ENCODE results near the gene IGFL4. TPM values are rescaled to one million over a fixed set of nuclear protein-coding genes. Genes with fewer than 3 reads are reported as not detected.

IGFL4 gene
- total RNA-seq, 1 donor from 2014 or later = 2.3 TPM

- peak overlapping the region; percentile 75 for H2AFZ ChIP-seq (ENCODE audit: low read depth, low read length)
- Mint-ChIP-seq H3K4me1 (ENCODE audit: low read depth, unreplicated experiment) (peaks cover 20% of the 10 kb centered on the region), H3K27ac (ENCODE audit: unreplicated experiment) (no peak overlapping the region), H3K36me3 (ENCODE audit: low read depth, unreplicated experiment) (peaks cover 8% of the 10 kb centered on the region), H3K27me3 (ENCODE audit: low read depth, unreplicated experiment) (no peaks in the 10 kb centered on the region), H3K4me3 (ENCODE audit: unreplicated experiment) (no peak overlapping the region), H3K9me3 (ENCODE audit: unreplicated experiment) (no peaks in the 10 kb centered on the region)
- no peaks in the 10 kb centered on the region for H3K9me3 ChIP-seq (ENCODE audit: insufficient read depth, low read depth, low read length)
- peaks cover 24% of the 10 kb centered on the region for H3K79me2 ChIP-seq (ENCODE audit: insufficient read depth, low read length)
- H4K20me1 ChIP-seq (ENCODE audit: insufficient read depth, low read length) = peaks cover 33% of the 10 kb centered on the region
- H3K4me3 ChIP-seq (ENCODE audit: insufficient read depth, low read depth, low read length) = peak overlapping the region; percentile 98
- peaks cover 8% of the 10 kb centered on the region for H3K4me1 ChIP-seq (ENCODE audit: insufficient read depth, low read length)
- no peaks in the 10 kb centered on the region for H3K36me3 ChIP-seq (ENCODE audit: insufficient read depth, low read length)
- peak overlapping the region; percentile 96 for H3K9ac ChIP-seq (ENCODE audit: low read length)
- peak overlapping the region; percentile 66 for H3K27ac ChIP-seq (ENCODE audit: low read depth, low read length)
- FAIRE-seq = no peak
- DNase-seq (ENCODE audit: low read depth) = peak; percentile 51
- peak overlapping the region; percentile 89 for H3K4me2 ChIP-seq (ENCODE audit: low read length)
- no peaks in the 10 kb centered on the region for H3K27me3 ChIP-seq (ENCODE audit: insufficient read depth, low read length)
- TF ChIP-seq CTCF (IDR thresholded peaks at IDR 0.05; ENCODE audit: insufficient read depth, low read depth, low read length) (no peak), EZH2 (IDR thresholded peaks at IDR 0.05; ENCODE audit: insufficient read depth, low read length) (no peak)
Observed at GRCh38 chr19:45995715-45996385, 45.0 kb downstream of the IGFL4 start.

- Mint-ChIP-seq H3K4me1 (ENCODE audit: low read depth, unreplicated experiment) (peaks cover 14% of the 10 kb centered on the region), H3K4me3 (ENCODE audit: unreplicated experiment) (no peak within 1 kb of the TSS), H3K9me3 (ENCODE audit: unreplicated experiment) (no peaks in the 10 kb centered on the region), H3K27ac (ENCODE audit: unreplicated experiment) (no peak within 1 kb of the TSS), H3K36me3 (ENCODE audit: low read depth, unreplicated experiment) (peaks cover 6% of the 10 kb centered on the region), H3K27me3 (ENCODE audit: low read depth, unreplicated experiment) (peaks cover 4% of the 10 kb centered on the region)
- Histone ChIP-seq H3K27me3 (ENCODE audit: insufficient read depth, low read length) (no peaks in the 10 kb centered on the region), H3K4me2 (ENCODE audit: low read length) (peak within 1 kb of the TSS; percentile 89), H3K9ac (ENCODE audit: low read length) (peak within 1 kb of the TSS; percentile 96), H2AFZ (ENCODE audit: low read depth, low read length) (peak within 1 kb of the TSS; percentile 75), H4K20me1 (ENCODE audit: insufficient read depth, low read length) (peaks cover 28% of the 10 kb centered on the region), H3K27ac (ENCODE audit: low read depth, low read length) (peak within 1 kb of the TSS; percentile 66), H3K79me2 (ENCODE audit: insufficient read depth, low read length) (peaks cover 20% of the 10 kb centered on the region), H3K4me3 (ENCODE audit: insufficient read depth, low read depth, low read length) (peak within 1 kb of the TSS; percentile 98), H3K36me3 (ENCODE audit: insufficient read depth, low read length) (no peaks in the 10 kb centered on the region), H3K9me3 (ENCODE audit: insufficient read depth, low read depth, low read length) (no peaks in the 10 kb centered on the region), H3K4me1 (ENCODE audit: insufficient read depth, low read length) (peaks cover 6% of the 10 kb centered on the region)
- no peak for TF ChIP-seq CTCF (IDR thresholded peaks at IDR 0.05; ENCODE audit: insufficient read depth, low read depth, low read length)
- no peak for TF ChIP-seq EZH2 (IDR thresholded peaks at IDR 0.05; ENCODE audit: insufficient read depth, low read length)
- FAIRE-seq = peak; percentile 86
- DNase-seq (ENCODE audit: low read depth) = peak; percentile 98
Observed at GRCh38 chr19:45994998-45995714, 45.6 kb downstream of the IGFL4 start, which contains the start of gene CCDC61. Gene CCDC61 (plus strand): TSS chr19:45995467. CDS start chr19:46003019, 7,552 bp downstream.

Data from astrocyte (in vitro differentiated cells and primary cell).